Measurements from ENCODE around the gene PPDPF. TPM values are rescaled to one million over a fixed set of nuclear protein-coding genes. Genes with fewer than 3 reads are reported as not detected.

PPDPF gene
- total and polyA plus RNA-seq, 11 donors = 182 to 442 (median 269) TPM

- H3K27ac ChIP-seq = no peak overlapping the region
- H3K36me3 ChIP-seq = peaks cover 0 to 13% (median 2%) of the 10 kb centered on the region in 9 donors
- ATAC-seq (no peak), DNase-seq (peak in 2 of 5 donors; percentile 23 to 44)
- H3K4me1 ChIP-seq = peaks cover 0 to 28% (median 20%) of the 10 kb centered on the region in 12 donors
- no peak for TF ChIP-seq CTCF (IDR thresholded peaks at IDR 0.05)
- no peak for TF ChIP-seq POLR2A (IDR thresholded peaks at IDR 0.05)
- WGBS, 4 donors = 92 to 95% (median 94%) methylated on average over 13 to 32 of the region's 32 CpGs
- H3K27me3 ChIP-seq = no peaks in the 10 kb centered on the region
- no peaks in the 10 kb centered on the region for H3K9me3 ChIP-seq
- intact Hi-C loops (cut with DNase I) = loop anchor here in 1 of 10 donors (2.0 kb wide), 1 partner anchor 21 kb away; no protein-coding TSS in a partner anchor
- H3K4me3 ChIP-seq = no peak overlapping the region
These were observed 2.9 kb upstream of the PPDPF start for GRCh38 chr20:63517376-63518309.

DNA sequence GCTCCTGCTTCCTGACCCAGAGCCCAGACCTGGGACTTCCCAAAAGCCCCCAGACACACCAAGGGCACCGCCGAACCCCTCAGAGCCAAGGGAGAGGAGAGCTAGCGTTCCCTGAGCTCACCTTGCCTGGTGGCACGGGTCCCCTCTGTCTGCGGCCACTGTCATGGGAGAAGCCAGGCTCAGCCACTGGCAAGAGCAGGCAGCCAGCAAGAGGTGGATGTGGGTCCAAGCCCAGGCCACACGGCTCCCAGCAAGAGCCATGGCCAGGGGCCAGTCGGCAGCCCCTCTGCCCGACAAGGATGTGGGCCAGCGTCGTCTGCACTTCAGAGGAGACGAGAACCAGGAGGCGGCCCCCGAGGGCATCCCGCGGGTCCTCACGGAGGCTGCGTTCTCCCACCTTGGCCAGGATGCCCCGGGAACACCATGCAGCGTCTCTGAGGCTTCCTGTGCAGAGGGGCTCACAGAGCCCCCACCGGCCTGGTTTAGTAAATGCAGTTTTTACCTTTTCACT is 2.2 kb upstream of the PPDPF start:
- peaks cover 0 to 3% (median 0%) of the 10 kb centered on the region in 12 donors for H3K9me3 ChIP-seq
- H3K4me3 ChIP-seq = no peak overlapping the region
- TF ChIP-seq CTCF (IDR thresholded peaks at IDR 0.05) (no peak), POLR2A (IDR thresholded peaks at IDR 0.05) (no peak)
- peaks cover 0 to 19% (median 2%) of the 10 kb centered on the region in 9 donors for H3K36me3 ChIP-seq
- peaks cover 0 to 35% (median 21%) of the 10 kb centered on the region in 12 donors for H3K4me1 ChIP-seq
- H3K27me3 ChIP-seq = no peaks in the 10 kb centered on the region
- no peak overlapping the region for H3K27ac ChIP-seq
- intact Hi-C loops (cut with DNase I) = loop anchor here in 1 of 10 donors (2.0 kb wide), 1 partner anchor 22 kb away; no protein-coding TSS in a partner anchor
- 83 to 96% (median 88%) methylated on average over 4 to 20 of the region's 20 CpGs for WGBS, 4 donors
- ATAC-seq (no peak), DNase-seq (peak in 4 of 5 donors; percentile 20 to 60 (median 30))

DNA sequence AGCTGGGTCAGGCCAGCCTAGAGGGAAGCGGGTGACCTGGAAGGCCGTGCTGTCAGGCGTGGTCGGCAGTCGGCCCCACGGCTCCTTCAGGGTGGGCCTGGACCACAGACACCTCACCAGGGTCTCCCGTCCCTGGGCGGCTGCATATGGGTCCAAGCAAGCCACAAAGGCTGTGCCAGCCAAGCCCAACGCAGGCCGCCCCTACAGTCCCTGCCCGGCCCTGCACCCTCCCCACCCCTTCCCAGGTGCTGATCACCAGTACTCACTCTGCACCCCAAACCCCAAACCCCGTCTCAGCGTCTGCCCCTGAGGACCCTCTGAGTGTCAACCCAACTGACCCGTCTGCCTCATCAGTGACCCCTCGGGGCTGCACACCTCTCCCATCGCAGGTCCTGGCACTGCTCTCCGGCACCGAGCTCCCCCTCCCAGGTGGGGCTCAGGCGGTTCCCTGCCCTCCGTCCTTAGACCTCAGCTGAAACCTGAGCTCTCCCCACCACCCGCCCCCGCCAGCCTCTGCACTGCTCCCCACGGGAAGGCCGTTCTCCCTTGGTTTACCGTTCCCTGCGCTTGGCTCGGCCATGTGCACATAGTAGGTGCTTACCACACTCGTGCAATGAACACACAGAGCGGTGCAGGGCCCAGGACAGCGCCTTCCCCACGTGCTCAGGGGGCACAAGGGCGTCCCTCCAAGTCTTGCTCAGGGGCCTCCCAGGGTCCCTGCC is 1.5 kb upstream of the PPDPF start:
- Histone ChIP-seq H3K4me1 (peaks cover 0 to 35% (median 22%) of the 10 kb centered on the region in 12 donors), H3K27me3 (no peaks in the 10 kb centered on the region), H3K36me3 (peaks cover 0 to 21% (median 2%) of the 10 kb centered on the region in 9 donors), H3K4me3 (peak overlapping the region; percentile 73 to 98 (median 88)), H3K27ac (peak overlapping the region in 11 of 12 donors; percentile 89 to 99 (median 96)), H3K9me3 (peaks cover 0 to 9% (median 0%) of the 10 kb centered on the region in 12 donors)
- WGBS, 4 donors = 81 to 86% (median 82%) methylated on average over 30 to 32 of the region's 32 CpGs
- peak in 1 of 4 donors; percentile 1 for ATAC-seq
- intact Hi-C loops (cut with DNase I) = loop anchor here in 1 of 10 donors (2.0 kb wide), 1 partner anchor 22 kb away; no protein-coding TSS in a partner anchor
- TF ChIP-seq CTCF (IDR thresholded peaks at IDR 0.05) = no peak
- TF ChIP-seq POLR2A (IDR thresholded peaks at IDR 0.05) = no peak
- DNase-seq = peak in 4 of 5 donors; percentile 24 to 63 (median 32)
